ENCODE measurements around the gene RNF126. TPM values are rescaled to one million over a fixed set of nuclear protein-coding genes. Genes with fewer than 3 reads are reported as not detected.
A peak's percentile ranks its signal among the peaks of the same experiment; 100 is the strongest.

The RNF126 gene
- total RNA-seq, 2 donors from 2014 or later: 23.3 to 45.8 TPM

DNA sequence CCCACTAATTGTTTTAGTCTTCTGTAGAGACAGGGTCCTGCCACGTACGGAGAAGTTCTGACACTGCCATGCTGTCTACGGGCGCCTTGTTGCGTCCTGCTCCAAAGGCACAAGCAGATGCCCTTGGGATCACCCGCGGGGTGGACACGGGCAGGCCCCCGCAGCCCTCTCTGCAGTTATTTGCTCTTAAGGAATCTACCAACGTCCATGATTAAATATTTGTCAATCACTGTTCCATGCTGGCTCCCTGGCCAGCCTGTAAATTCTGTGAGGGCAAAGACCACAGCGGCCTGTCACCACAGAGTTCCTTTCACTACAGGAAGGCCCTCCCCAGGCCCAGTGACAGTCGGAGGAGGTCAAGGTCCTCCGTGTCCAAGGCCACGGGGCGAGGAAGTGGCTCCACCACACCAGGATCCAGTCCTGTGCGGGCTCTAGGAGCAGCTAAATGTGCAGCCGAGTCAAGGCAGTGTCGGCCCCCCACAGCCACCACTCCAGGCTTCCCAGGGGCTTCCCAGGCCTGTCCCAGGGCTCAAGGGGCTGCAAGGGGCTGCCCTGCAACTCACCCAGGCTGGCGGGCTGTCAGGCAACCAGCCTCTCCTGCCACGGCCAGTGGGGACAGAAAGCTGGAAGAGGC lies 2.1 kb downstream of the RNF126 start:
- H3K4me1 ChIP-seq: peaks cover 74% of the 10 kb centered on the region
- DNase-seq (no peak), ATAC-seq (no peak)
- no peaks in the 10 kb centered on the region for H3K9me3 ChIP-seq
- H3K27ac ChIP-seq: peak overlapping the region; percentile 27 to 91 (median 88)
- H3K36me3 ChIP-seq (replicated peaks in 1 of 2; ENCODE audit: insufficient read depth in 1 of 2, low read depth in 2 of 2): no peaks in the 10 kb centered on the region
- WGBS, 2 donors: 16 to 25% methylated on average over 11 to 20 of the region's 20 CpGs
- no peak overlapping the region for H3K4me3 ChIP-seq
- no peaks in the 10 kb centered on the region for H3K27me3 ChIP-seq
- intact Hi-C loops (cut with DNase I): no loop called here
- TF ChIP-seq POLR2A (IDR thresholded peaks at IDR 0.05): no peak
- TF ChIP-seq, protein P1, sequence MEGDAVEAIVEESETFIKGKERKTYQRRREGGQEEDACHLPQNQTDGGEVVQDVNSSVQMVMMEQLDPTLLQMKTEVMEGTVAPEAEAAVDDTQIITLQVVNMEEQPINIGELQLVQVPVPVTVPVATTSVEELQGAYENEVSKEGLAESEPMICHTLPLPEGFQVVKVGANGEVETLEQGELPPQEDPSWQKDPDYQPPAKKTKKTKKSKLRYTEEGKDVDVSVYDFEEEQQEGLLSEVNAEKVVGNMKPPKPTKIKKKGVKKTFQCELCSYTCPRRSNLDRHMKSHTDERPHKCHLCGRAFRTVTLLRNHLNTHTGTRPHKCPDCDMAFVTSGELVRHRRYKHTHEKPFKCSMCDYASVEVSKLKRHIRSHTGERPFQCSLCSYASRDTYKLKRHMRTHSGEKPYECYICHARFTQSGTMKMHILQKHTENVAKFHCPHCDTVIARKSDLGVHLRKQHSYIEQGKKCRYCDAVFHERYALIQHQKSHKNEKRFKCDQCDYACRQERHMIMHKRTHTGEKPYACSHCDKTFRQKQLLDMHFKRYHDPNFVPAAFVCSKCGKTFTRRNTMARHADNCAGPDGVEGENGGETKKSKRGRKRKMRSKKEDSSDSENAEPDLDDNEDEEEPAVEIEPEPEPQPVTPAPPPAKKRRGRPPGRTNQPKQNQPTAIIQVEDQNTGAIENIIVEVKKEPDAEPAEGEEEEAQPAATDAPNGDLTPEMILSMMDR (IDR thresholded peaks at IDR 0.05): no peak

DNA sequence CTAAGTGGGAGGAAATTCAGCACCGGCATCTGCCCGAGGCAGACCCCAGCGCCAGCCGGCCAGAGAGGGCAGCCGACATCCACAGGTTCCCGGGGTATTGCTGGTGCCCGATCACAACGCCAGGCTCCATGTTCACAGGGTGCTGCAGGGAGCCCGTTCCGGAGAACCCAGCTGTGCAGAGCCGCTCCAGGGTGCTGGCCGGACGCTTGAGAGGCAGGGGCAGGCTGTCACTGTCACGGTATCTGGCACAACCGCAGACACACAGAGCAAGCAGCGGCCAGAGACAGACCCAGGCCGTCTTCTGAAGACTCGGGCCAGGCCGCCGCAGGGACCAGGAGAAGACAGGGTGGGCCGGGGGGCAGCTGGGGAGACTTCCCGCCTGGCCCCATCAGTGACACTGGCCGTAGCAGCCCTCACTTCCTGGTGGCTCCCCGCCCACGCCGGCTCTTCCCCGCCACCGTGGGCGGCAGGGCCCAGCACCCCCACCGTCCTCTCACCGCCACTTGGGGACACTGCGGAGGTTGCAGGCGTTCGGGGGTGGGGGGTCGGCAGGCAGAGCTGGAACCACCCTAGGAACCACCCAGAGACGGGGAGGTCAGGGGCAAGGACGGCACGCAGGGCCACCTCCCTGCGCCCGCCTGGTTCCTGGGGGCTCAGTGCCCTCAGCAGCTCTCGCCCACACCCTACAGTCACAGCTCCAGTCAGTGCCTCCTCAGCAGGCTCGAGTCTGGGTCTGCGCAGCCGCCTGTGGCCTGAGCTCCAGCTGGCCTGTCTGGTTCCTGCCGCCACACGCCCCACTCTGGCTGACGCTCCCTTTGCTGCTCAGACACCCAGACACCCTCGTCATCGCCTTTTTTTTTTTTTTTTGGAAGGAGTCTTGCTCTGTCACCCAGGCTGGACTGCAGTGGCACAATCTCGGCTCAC lies 3.8 kb downstream of the RNF126 start:
- DNase-seq (peak in 2 of 4 donors; percentile 37 to 47), ATAC-seq (no peak)
- no peaks in the 10 kb centered on the region for H3K9me3 ChIP-seq
- no peaks in the 10 kb centered on the region for H3K36me3 ChIP-seq (replicated peaks in 1 of 2; ENCODE audit: insufficient read depth in 1 of 2, low read depth in 2 of 2)
- peaks cover 63% of the 10 kb centered on the region for H3K4me1 ChIP-seq
- intact Hi-C loops (cut with DNase I): no loop called here
- TF ChIP-seq POLR2A (IDR thresholded peaks at IDR 0.05): no peak
- TF ChIP-seq, protein P1 (IDR thresholded peaks at IDR 0.05): no peak
- no peak overlapping the region for H3K4me3 ChIP-seq
- WGBS, 2 donors: 79 to 80% methylated on average over 9 to 46 of the region's 50 CpGs
- H3K27ac ChIP-seq: peak overlapping the region in 2 of 4 donors; percentile 88 to 91
- H3K27me3 ChIP-seq: no peaks in the 10 kb centered on the region

DNA sequence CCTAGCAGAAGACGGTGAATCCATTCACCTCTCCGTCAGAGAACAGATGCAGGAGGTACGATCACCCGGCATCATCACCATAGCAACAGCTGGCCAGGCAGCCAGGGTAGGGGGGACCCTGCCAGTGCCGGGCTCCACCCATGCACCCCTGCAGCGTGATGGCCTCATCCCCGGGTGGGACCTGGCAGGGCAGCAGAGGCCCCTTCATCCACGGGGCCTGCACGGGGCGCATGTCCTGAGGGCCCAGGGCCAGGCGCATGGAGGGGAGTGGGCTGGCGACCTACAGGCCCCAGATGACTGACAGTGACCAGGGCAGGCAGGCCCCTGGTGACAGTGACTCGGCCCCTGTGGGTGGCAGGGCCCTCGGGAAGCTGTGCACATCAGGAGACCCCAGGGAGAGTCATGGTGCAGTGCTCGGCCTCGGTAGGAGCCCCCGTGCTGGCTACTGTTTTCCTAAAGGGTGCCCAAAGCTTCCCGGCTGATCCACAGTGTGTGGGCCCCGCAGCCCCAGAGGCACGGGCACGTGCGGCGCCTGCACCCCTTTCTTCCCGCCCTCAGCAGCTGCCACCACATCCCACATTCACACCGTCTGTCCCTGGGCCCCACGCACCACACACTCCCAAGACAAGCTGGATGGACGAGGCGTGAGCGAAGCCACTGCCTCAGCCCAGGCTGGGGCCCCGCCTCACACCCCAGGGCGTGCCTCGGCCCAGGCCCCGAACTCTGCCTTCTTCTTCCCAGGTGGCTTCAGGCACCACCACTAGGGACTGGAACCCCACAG lies 4.8 kb downstream of the RNF126 start:
- 81 to 100% methylated on average over 1 to 19 of the region's 33 CpGs for WGBS, 2 donors
- Histone ChIP-seq H3K4me3 (no peak overlapping the region), H3K27ac (no peak overlapping the region), H3K9me3 (no peaks in the 10 kb centered on the region), H3K27me3 (no peaks in the 10 kb centered on the region), H3K36me3 (replicated peaks in 1 of 2; ENCODE audit: insufficient read depth in 1 of 2, low read depth in 2 of 2) (no peaks in the 10 kb centered on the region), H3K4me1 (peaks cover 54% of the 10 kb centered on the region)
- intact Hi-C loops (cut with DNase I): no loop called here
- DNase-seq (peak in 1 of 4 donors; percentile 13), ATAC-seq (no peak)
- TF ChIP-seq, protein P1 (IDR thresholded peaks at IDR 0.05): no peak
- TF ChIP-seq POLR2A (IDR thresholded peaks at IDR 0.05): no peak

DNA sequence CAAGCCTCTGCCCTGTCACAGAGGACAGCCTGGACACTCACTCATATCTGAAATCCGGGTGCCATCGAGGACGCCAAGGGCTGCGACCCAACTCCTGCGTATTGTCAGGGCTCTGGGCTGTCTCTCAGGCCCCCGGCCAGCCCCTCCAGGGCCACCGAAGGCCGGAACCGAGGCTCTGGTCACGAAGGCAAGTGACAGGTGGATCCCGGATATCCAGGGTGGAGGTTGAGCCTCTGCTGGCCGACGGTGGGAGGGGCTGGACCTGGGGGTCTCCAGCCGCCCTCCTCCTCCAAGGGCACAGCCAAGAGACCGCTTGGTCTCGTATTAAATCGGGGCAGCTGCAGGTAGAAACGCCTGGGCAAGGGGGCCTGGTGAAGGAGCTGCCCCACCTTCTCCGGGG lies 5.4 kb downstream of the RNF126 start:
- WGBS, 2 donors: 77 to 100% methylated on average over 1 to 19 of the region's 19 CpGs
- no peak for ATAC-seq
- TF ChIP-seq POLR2A (IDR thresholded peaks at IDR 0.05): no peak
- TF ChIP-seq, protein P1 (IDR thresholded peaks at IDR 0.05): no peak
- H3K36me3 ChIP-seq (replicated peaks in 1 of 2; ENCODE audit: insufficient read depth in 1 of 2, low read depth in 2 of 2): no peaks in the 10 kb centered on the region
- no peaks in the 10 kb centered on the region for H3K9me3 ChIP-seq
- H3K4me3 ChIP-seq: no peak overlapping the region
- H3K27ac ChIP-seq: no peak overlapping the region
- peaks cover 54% of the 10 kb centered on the region for H3K4me1 ChIP-seq
- H3K27me3 ChIP-seq: no peaks in the 10 kb centered on the region
- DNase-seq: no peak
- intact Hi-C loops (cut with DNase I): no loop called here

All from body of pancreas (tissue), 4 donors.